Measurements from ENCODE around the gene RSAD2. TPM values are rescaled to one million over a fixed set of nuclear protein-coding genes. Genes with fewer than 3 reads are reported as not detected.

Gene RSAD2
- polyA plus RNA-seq, 2 of the 4 experiments (the other 2 are of a cell fraction), result 0.03 to 0.06 TPM

DNA sequence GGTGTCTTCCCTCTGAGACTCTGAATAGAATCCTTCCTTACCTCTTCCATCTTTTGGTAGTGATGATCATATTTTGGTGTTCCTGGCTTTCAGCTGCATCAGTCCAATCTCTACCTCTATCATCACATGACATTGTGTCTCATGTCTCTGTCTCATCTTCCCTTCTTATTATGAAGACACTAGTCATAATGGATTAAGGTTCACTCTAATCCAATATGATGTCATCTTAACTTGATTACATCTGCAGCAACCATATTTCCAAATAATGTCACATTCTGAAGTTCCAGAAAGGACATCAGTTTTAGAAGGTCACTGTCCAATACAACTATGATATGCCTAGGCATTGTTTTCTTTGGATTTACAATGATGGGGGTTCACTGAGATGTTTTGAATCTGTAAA, 43.4 kb upstream of the RSAD2 start:
- CTCF ChIA-PET, result no interaction called here
- DNase-seq (ENCODE audit: low read depth in 1 of 2, low spot score in 1 of 2), result no peak
- ATAC-seq, result no peak
- H3K4me1 ChIP-seq, result no peaks in the 10 kb centered on the region
- 0 out of 3 replicates have a peak, but pooled peaks cover 7% of the 10 kb centered on the region for H3K9me3 ChIP-seq
- no peak for TF ChIP-seq CEBPB (IDR thresholded peaks at IDR 0.05)
- TF ChIP-seq, protein P1, sequence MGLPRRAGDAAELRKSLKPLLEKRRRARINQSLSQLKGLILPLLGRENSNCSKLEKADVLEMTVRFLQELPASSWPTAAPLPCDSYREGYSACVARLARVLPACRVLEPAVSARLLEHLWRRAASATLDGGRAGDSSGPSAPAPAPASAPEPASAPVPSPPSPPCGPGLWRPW (IDR thresholded peaks at IDR 0.05), result no peak
- TF ChIP-seq CHD4 (IDR thresholded peaks at IDR 0.05; ENCODE audit: borderline replicate concordance), result no peak
- no peak for TF ChIP-seq ZFP36 (IDR thresholded peaks at IDR 0.05; ENCODE audit: borderline replicate concordance, partially characterized antibody)
- TF ChIP-seq JUNB (IDR thresholded peaks at IDR 0.05), result no peak
- TF ChIP-seq, protein P2, sequence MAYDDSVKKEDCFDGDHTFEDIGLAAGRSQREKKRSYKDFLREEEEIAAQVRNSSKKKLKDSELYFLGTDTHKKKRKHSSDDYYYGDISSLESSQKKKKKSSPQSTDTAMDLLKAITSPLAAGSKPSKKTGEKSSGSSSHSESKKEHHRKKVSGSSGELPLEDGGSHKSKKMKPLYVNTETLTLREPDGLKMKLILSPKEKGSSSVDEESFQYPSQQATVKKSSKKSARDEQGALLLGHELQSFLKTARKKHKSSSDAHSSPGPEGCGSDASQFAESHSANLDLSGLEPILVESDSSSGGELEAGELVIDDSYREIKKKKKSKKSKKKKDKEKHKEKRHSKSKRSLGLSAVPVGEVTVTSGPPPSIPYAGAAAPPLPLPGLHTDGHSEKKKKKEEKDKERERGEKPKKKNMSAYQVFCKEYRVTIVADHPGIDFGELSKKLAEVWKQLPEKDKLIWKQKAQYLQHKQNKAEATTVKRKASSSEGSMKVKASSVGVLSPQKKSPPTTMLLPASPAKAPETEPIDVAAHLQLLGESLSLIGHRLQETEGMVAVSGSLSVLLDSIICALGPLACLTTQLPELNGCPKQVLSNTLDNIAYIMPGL (CRISPR knock-in tag; IDR thresholded peaks at IDR 0.05; ENCODE audit: borderline replicate concordance), result no peak
- no peak for TF ChIP-seq GATA3 (IDR thresholded peaks at IDR 0.05; ENCODE audit: borderline replicate concordance)
- no peak for TF ChIP-seq TP53 (CRISPR knock-in tag; IDR thresholded peaks at IDR 0.05)
- TF ChIP-seq POLR2A (IDR thresholded peaks at IDR 0.05; ENCODE audit: low read length), result no peak
- TF ChIP-seq TFCP2L1 (CRISPR knock-in tag; IDR thresholded peaks at IDR 0.05), result no peak
- no peak for TF ChIP-seq EHMT2 (IDR thresholded peaks at IDR 0.05; ENCODE audit: low read depth)
- TF ChIP-seq, protein P3, sequence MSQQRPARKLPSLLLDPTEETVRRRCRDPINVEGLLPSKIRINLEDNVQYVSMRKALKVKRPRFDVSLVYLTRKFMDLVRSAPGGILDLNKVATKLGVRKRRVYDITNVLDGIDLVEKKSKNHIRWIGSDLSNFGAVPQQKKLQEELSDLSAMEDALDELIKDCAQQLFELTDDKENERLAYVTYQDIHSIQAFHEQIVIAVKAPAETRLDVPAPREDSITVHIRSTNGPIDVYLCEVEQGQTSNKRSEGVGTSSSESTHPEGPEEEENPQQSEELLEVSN (IDR thresholded peaks at IDR 0.05; ENCODE audit: borderline replicate concordance, low read depth), result no peak
- no peak for TF ChIP-seq FOXS1 (CRISPR knock-in tag; IDR thresholded peaks at IDR 0.05)
- no peak overlapping the region for H3K4me2 ChIP-seq
- POLR2A ChIA-PET, result no interaction called here
- H3K27ac ChIP-seq, result no peak overlapping the region
- H3K4me3 ChIP-seq, result no peak overlapping the region
- FAIRE-seq, result no peak

DNA sequence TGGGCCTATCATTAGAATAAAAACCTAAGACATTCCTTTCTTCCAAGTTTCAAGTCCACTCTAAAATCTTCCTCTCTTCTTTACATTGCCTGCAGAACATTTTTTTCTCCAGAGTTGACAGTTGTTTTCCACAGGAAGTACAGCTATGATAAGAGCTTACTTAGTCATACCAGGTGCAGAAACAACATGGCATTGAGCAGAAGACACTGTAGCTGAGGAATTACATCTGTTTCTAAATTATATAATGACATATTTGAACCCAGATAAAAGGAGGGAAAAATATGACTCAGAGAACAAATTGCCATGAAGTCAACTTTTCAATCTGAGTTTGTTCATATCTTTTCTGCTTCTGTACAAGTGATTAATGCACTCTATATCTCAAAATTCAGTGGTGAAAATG, 42.1 kb upstream of the RSAD2 start:
- CTCF ChIA-PET, result no interaction called here
- no peak for ATAC-seq
- Histone ChIP-seq H3K4me2 (no peak overlapping the region), H3K27ac (no peak overlapping the region), H3K4me3 (no peak overlapping the region), H3K4me1 (no peaks in the 10 kb centered on the region), H3K9me3 (0 out of 3 replicates have a peak, but pooled peaks cover 7% of the 10 kb centered on the region)
- no peak for TF ChIP-seq CHD2 (IDR thresholded peaks at IDR 0.05; ENCODE audit: low read length, partially characterized antibody)
- no peak for TF ChIP-seq SREBF2 (IDR thresholded peaks at IDR 0.05)
- TF ChIP-seq TP53 (CRISPR knock-in tag; IDR thresholded peaks at IDR 0.05), result no peak
- TF ChIP-seq ZC3H11A (IDR thresholded peaks at IDR 0.05), result no peak
- FAIRE-seq, result no peak
- DNase-seq (ENCODE audit: low read depth in 1 of 2, low spot score in 1 of 2), result no peak
- POLR2A ChIA-PET, result no interaction called here

DNA sequence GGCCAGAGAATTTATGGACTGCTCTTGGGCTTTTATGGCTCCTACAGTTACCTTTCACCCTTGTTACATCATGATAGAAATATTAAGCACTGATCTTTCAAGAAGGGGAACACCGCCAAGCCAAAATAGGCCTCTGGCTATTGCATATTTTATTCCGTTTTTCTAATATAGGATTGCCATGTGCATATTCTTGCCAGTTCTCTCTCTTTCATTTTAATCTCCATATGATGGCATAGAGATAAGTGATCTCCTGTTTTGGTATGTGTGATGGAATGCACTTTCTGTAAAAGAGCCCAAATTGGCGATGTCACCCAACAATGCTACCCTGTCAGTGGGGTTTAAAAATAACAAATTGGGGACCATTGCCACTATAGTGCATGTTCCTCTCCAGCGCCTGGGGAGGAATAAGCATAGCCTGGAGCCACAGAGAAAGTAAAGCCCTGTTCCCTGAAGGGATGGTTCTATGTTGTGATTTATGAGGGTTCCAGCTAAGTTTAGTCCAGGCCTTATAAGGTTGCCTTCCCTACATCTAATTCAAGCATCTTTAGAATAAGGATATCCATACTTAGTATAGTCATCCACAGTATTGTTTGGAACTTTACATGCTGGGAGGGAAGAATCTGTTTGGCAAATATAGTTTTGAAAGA, 38.8 kb upstream of the RSAD2 start:
- Histone ChIP-seq H3K4me1 (no peaks in the 10 kb centered on the region), H3K4me3 (no peak overlapping the region), H3K27ac (no peak overlapping the region), H3K4me2 (no peak overlapping the region), H3K9me3 (no peaks in the 10 kb centered on the region; the same call in 2 of the 3 replicates)
- DNase-seq (ENCODE audit: low read depth in 1 of 2, low spot score in 1 of 2) (no peak), FAIRE-seq (no peak), ATAC-seq (no peak)
- 18% methylated on average over 4 of the region's 4 CpGs for WGBS (ENCODE audit: missing lambda C conversion rate)
- POLR2A ChIA-PET, result no interaction called here
- CTCF ChIA-PET, result interaction anchor here (2.0 kb wide), 1 partner anchor 27 kb away, joined by 6 read pairs; the partner anchor contains the start of gene CMPK2
- TF ChIP-seq, protein P4, sequence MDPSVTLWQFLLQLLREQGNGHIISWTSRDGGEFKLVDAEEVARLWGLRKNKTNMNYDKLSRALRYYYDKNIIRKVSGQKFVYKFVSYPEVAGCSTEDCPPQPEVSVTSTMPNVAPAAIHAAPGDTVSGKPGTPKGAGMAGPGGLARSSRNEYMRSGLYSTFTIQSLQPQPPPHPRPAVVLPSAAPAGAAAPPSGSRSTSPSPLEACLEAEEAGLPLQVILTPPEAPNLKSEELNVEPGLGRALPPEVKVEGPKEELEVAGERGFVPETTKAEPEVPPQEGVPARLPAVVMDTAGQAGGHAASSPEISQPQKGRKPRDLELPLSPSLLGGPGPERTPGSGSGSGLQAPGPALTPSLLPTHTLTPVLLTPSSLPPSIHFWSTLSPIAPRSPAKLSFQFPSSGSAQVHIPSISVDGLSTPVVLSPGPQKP (IDR thresholded peaks at IDR 0.05; ENCODE audit: low read depth, low read length), result no peak
- TF ChIP-seq RAD21 (conservative IDR thresholded peaks at IDR 0.05 in 1 of 2, IDR thresholded peaks at IDR 0.05 in 1 of 2) (no peak), TFCP2L1 (CRISPR knock-in tag; IDR thresholded peaks at IDR 0.05) (no peak), HOXB13 (CRISPR knock-in tag; IDR thresholded peaks at IDR 0.05; ENCODE audit: low read depth) (no peak), POLR2A (IDR thresholded peaks at IDR 0.05; ENCODE audit: low read length) (no peak), EHF (CRISPR knock-in tag; IDR thresholded peaks at IDR 0.05) (no peak), KDM1A (IDR thresholded peaks at IDR 0.05; ENCODE audit: low read depth) (no peak), FOXS1 (CRISPR knock-in tag; IDR thresholded peaks at IDR 0.05) (no peak), CBX2 (IDR thresholded peaks at IDR 0.05; ENCODE audit: borderline replicate concordance, low read depth) (no peak), ZC3H11A (IDR thresholded peaks at IDR 0.05) (no peak), RNF2 (IDR thresholded peaks at IDR 0.05; ENCODE audit: borderline replicate concordance, low read depth) (no peak), EHMT2 (IDR thresholded peaks at IDR 0.05; ENCODE audit: low read depth) (no peak)
- TF ChIP-seq, protein P5, sequence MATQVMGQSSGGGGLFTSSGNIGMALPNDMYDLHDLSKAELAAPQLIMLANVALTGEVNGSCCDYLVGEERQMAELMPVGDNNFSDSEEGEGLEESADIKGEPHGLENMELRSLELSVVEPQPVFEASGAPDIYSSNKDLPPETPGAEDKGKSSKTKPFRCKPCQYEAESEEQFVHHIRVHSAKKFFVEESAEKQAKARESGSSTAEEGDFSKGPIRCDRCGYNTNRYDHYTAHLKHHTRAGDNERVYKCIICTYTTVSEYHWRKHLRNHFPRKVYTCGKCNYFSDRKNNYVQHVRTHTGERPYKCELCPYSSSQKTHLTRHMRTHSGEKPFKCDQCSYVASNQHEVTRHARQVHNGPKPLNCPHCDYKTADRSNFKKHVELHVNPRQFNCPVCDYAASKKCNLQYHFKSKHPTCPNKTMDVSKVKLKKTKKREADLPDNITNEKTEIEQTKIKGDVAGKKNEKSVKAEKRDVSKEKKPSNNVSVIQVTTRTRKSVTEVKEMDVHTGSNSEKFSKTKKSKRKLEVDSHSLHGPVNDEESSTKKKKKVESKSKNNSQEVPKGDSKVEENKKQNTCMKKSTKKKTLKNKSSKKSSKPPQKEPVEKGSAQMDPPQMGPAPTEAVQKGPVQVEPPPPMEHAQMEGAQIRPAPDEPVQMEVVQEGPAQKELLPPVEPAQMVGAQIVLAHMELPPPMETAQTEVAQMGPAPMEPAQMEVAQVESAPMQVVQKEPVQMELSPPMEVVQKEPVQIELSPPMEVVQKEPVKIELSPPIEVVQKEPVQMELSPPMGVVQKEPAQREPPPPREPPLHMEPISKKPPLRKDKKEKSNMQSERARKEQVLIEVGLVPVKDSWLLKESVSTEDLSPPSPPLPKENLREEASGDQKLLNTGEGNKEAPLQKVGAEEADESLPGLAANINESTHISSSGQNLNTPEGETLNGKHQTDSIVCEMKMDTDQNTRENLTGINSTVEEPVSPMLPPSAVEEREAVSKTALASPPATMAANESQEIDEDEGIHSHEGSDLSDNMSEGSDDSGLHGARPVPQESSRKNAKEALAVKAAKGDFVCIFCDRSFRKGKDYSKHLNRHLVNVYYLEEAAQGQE (IDR thresholded peaks at IDR 0.05), result no peak
- TF ChIP-seq, protein P2 (CRISPR knock-in tag; IDR thresholded peaks at IDR 0.05; ENCODE audit: borderline replicate concordance), result no peak
